Endothelial cell of umbilical vein (primary cell): ENCODE data around the gene CCNF.

Experiments used
- EZH2 ChIP-seq: IDR thresholded peaks from 2 replicates; pipeline ENCODE4 v1.6.1; 2012; ENCODE audit warnings: borderline replicate concordance, low read depth, mild to moderate bottlenecking, moderate library complexity, low read length, inconsistent platforms; ENCODE audit not compliant: severe bottlenecking
- FOS ChIP-seq: IDR thresholded peaks from 2 replicates; pipeline ENCODE4 v1.6.1; 2011; ENCODE audit warnings: mild to moderate bottlenecking, low read length, moderate library complexity, borderline replicate concordance; ENCODE audit not compliant: insufficient read depth
- GATA2 ChIP-seq: IDR thresholded peaks from 2 replicates; pipeline ENCODE4 v1.7.0; 2011; ENCODE audit warnings: low read depth, mild to moderate bottlenecking, moderate library complexity, mixed read lengths, low read length; ENCODE audit not compliant: insufficient read length, insufficient read depth
- JUN ChIP-seq: IDR thresholded peaks from 2 replicates; pipeline ENCODE4 v1.6.1; 2011; ENCODE audit warnings: borderline replicate concordance, low read depth; ENCODE audit not compliant: insufficient read length, insufficient read depth
- MAX ChIP-seq: IDR thresholded peaks from 2 replicates; pipeline ENCODE4 v1.6.1; 2011; ENCODE audit not compliant: insufficient read depth, insufficient read length
- MYC ChIP-seq: IDR thresholded peaks from one replicate; pipeline ENCODE4 v1.6.1; 2011; ENCODE audit warnings: mild to moderate bottlenecking, low read depth, low read length
- POLR2A ChIP-seq: IDR thresholded peaks from 2 replicates; pipeline ENCODE4 v1.6.1; 2012; ENCODE audit warnings: low read depth, mild to moderate bottlenecking, control low read depth, low read length
- POLR2AphosphoS5 ChIP-seq: IDR thresholded peaks from 2 replicates; pipeline ENCODE4 v1.6.1; 2012; ENCODE audit warnings: low read depth, mild to moderate bottlenecking, control low read depth, low read length, moderate library complexity; ENCODE audit not compliant: insufficient read depth
- TF ChIP-seq, protein P1 (sequence below), 2 donors: IDR thresholded peaks; 1 replicate in 1 of 2; 2 replicates in 1 of 2; pipeline ENCODE4 v1.5.1; 2011; ENCODE audit warnings: low read length in 2 of 2, mild to moderate bottlenecking in 2 of 2, moderate library complexity in 2 of 2, control low read depth in 1 of 2, inconsistent platforms in 1 of 2, low read depth in 1 of 2; ENCODE audit not compliant: insufficient read depth in 1 of 2; ENCODE audit errors: extremely low read depth in 1 of 2

GRCh38 chr16:2469399-2470233 lies 40.4 kb downstream of the CCNF start:
- no peak for TF ChIP-seq POLR2AphosphoS5
- TF ChIP-seq, protein P1, sequence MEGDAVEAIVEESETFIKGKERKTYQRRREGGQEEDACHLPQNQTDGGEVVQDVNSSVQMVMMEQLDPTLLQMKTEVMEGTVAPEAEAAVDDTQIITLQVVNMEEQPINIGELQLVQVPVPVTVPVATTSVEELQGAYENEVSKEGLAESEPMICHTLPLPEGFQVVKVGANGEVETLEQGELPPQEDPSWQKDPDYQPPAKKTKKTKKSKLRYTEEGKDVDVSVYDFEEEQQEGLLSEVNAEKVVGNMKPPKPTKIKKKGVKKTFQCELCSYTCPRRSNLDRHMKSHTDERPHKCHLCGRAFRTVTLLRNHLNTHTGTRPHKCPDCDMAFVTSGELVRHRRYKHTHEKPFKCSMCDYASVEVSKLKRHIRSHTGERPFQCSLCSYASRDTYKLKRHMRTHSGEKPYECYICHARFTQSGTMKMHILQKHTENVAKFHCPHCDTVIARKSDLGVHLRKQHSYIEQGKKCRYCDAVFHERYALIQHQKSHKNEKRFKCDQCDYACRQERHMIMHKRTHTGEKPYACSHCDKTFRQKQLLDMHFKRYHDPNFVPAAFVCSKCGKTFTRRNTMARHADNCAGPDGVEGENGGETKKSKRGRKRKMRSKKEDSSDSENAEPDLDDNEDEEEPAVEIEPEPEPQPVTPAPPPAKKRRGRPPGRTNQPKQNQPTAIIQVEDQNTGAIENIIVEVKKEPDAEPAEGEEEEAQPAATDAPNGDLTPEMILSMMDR (IDR thresholded peaks at IDR 0.05; ENCODE audit: extremely low read depth in 1 of 2, insufficient read depth in 1 of 2, low read depth in 1 of 2, low read length in 2 of 2), result no peak
- TF ChIP-seq POLR2A, result no peak
- TF ChIP-seq EZH2, result no peak
- TF ChIP-seq FOS, result no peak
- no peak for TF ChIP-seq MYC
- no peak for TF ChIP-seq JUN
- TF ChIP-seq GATA2, result no peak
- TF ChIP-seq MAX, result no peak
